Measurements from ENCODE around the gene TNNC1.

TNNC1 gene

DNA sequence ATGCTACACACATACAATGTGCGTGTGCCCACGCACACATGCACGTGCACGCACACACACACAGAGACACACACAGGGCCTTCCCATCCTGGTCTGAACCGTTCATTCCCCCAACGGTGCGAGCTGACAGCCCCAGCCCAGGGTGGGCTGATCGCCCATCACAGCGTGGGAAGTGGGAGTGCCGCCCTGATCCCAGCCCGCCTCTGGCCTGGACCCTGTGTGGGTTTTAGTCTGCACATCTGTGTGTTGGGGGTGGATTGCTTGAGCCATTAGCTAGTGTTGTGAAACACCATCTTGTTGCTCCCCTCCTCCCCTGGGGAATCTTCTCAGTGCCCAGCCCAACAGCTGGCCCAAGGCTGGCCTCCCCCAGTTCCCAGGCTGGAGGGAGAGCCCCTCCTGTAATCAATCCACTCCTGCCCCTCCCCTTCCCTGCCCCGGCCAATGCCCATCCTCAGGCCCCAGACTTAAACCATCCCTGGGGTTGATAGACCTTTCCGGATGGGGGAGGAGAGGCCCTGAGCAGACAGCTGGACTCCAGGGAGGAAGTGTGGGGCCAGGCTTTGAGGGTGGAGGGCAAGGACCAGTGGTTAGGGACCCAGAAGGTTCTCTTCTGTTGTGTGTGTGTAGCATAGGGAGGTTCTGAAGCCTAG lies 17.2 kb downstream of the TNNC1 start:
- Histone ChIP-seq H3K27me3 (ENCODE audit: control insufficient read depth in 1 of 2, insufficient read depth in 2 of 2, low read length in 2 of 2) (no peaks in the 10 kb centered on the region), H3K4me1 (ENCODE audit: control insufficient read depth in 1 of 2, insufficient read depth in 2 of 2, low read length in 2 of 2) (no peaks in the 10 kb centered on the region), H3K36me3 (ENCODE audit: control insufficient read depth in 1 of 2, insufficient read depth in 2 of 2, low read length in 2 of 2) (no peaks in the 10 kb centered on the region), H3K4me3 (ENCODE audit: low read depth in 1 of 2, low read length in 2 of 2) (no peak overlapping the region), H3K9ac (ENCODE audit: low read depth in 1 of 2, low read length in 2 of 2) (no peak overlapping the region), H3K27ac (ENCODE audit: low read depth, low read length) (no peak overlapping the region), H3K9me3 (ENCODE audit: control insufficient read depth in 1 of 2, low read length in 2 of 2) (no peaks in the 10 kb centered on the region)

DNA sequence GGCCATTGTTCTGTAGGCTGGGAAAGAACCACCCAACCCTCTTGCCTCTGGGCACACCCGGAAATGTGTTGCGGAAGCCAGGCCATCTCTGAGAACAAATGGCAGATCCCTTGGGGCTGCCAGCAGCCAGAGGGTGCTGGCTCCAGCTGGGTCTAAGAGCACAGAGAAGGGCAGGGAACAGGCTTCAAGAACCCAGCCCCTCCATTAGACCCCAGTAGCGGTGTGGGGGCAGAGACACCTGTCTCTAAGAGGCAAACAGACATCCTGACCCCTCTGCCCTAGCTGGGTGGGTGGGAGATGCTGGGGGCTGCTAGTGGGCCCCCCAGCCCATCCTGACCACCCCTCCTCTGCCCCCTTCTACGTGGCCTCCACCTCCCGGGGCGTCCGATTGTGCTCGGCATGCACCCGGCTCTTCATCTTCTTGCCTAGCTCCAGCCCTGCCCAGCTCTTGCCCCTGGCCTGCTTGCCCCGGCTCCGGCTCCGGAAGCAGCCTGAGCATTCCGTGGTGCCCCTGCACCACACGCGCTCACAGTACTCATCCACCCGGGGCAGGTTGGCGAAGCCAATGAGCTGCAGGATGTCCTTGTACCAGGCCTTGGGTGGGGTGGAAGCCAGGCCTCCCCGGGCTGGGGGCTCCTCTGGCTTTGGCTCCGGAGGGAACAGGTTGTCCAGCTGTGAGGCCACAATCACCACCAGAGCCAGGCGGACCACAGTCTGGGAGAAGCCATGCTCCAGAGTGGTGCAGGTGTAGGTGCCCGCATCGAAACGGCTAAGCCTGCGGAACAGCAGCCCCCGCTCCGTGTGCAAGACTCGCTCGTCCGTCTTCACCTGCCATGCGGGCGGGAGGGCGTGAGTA lies 18.4 kb downstream of the TNNC1 start:
- Histone ChIP-seq H3K9ac (ENCODE audit: low read depth in 1 of 2, low read length in 2 of 2) (no peak overlapping the region), H3K36me3 (ENCODE audit: control insufficient read depth in 1 of 2, insufficient read depth in 2 of 2, low read length in 2 of 2) (no peaks in the 10 kb centered on the region), H3K27me3 (ENCODE audit: control insufficient read depth in 1 of 2, insufficient read depth in 2 of 2, low read length in 2 of 2) (no peaks in the 10 kb centered on the region), H3K27ac (ENCODE audit: low read depth, low read length) (no peak overlapping the region), H3K4me1 (ENCODE audit: control insufficient read depth in 1 of 2, insufficient read depth in 2 of 2, low read length in 2 of 2) (no peaks in the 10 kb centered on the region), H3K4me3 (ENCODE audit: low read depth in 1 of 2, low read length in 2 of 2) (no peak overlapping the region), H3K9me3 (ENCODE audit: control insufficient read depth in 1 of 2, low read length in 2 of 2) (no peaks in the 10 kb centered on the region)

DNA sequence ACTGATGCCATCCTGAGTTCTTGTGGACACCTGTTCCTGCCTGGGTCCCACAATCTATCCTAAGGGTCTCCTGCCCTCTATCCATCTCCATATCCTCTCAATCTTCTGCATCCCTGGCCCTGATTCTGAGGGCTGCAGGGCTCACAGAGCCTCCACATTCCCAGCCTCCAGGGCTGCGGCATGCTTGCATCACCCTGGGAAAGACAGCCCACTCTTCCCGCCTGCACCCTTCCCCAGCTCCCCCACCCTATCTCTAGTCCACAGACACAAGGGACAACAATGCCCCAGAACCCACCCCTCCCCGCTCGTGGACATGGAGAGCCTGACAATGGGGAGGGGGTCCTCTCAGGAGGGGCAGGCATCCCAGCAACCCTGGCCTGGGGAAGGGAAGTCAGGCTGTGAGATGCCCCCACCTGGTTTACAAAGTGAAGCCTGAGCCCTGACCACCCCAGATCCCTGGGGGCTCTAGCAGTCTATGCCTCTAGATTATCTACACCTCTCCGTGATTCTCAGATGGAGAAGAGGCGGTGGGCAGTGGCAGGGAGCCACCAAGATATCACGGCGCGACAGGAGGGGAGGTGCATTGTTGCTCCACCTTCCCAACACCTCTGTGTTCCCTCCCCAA lies 19.2 kb downstream of the TNNC1 start:
- H3K9me3 ChIP-seq (ENCODE audit: control insufficient read depth in 1 of 2, low read length in 2 of 2) = no peaks in the 10 kb centered on the region
- no peaks in the 10 kb centered on the region for H3K27me3 ChIP-seq (ENCODE audit: control insufficient read depth in 1 of 2, insufficient read depth in 2 of 2, low read length in 2 of 2)
- no peaks in the 10 kb centered on the region for H3K36me3 ChIP-seq (ENCODE audit: control insufficient read depth in 1 of 2, insufficient read depth in 2 of 2, low read length in 2 of 2)
- H3K9ac ChIP-seq (ENCODE audit: low read depth in 1 of 2, low read length in 2 of 2) = no peak overlapping the region
- no peak overlapping the region for H3K4me3 ChIP-seq (ENCODE audit: low read depth in 1 of 2, low read length in 2 of 2)
- H3K27ac ChIP-seq (ENCODE audit: low read depth, low read length) = no peak overlapping the region
- no peaks in the 10 kb centered on the region for H3K4me1 ChIP-seq (ENCODE audit: control insufficient read depth in 1 of 2, insufficient read depth in 2 of 2, low read length in 2 of 2)

- Histone ChIP-seq H3K36me3 (ENCODE audit: control insufficient read depth in 1 of 2, insufficient read depth in 2 of 2, low read length in 2 of 2) (no peaks in the 10 kb centered on the region), H3K4me1 (ENCODE audit: control insufficient read depth in 1 of 2, insufficient read depth in 2 of 2, low read length in 2 of 2) (no peaks in the 10 kb centered on the region), H3K4me3 (ENCODE audit: low read depth in 1 of 2, low read length in 2 of 2) (no peak overlapping the region), H3K27ac (ENCODE audit: low read depth, low read length) (no peak overlapping the region), H3K9me3 (ENCODE audit: control insufficient read depth in 1 of 2, low read length in 2 of 2) (no peaks in the 10 kb centered on the region), H3K27me3 (ENCODE audit: control insufficient read depth in 1 of 2, insufficient read depth in 2 of 2, low read length in 2 of 2) (no peaks in the 10 kb centered on the region), H3K9ac (ENCODE audit: low read depth in 1 of 2, low read length in 2 of 2) (no peak overlapping the region)
Observed at GRCh38 chr3:52433996-52434479, 19.8 kb downstream of the TNNC1 start.

DNA sequence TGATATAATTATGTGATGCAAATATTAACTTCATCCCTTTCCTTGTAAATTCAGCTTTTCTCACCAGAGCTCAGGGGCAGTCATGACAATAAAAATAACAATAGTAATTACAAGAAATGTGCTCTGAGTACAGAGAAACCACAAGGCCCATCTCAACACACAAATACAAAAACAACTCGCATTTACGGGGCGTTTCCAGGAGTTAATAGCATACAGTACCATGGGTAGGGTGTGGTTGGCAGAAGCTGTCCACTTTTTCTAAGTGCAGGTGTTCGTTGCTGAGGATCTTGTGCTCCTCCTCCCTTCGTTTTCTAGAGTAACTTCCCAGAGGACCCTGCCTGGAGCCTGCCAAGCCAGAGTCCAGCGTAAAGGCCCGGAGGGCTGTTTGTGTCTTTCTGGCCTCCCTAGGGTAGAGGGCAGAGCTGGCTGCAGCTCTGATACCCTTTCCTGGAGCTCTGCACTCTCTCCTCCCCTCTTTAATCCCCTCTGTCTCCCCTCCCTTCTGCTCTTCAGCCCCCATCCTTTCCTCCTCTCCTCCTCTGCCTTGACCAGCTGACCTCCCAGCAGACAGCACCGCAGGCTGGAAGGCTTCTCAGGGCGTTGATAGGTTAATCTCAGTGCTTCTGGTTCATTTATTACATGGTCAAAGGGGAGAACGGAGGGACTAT lies 20.4 kb downstream of the TNNC1 start:
- H3K27me3 ChIP-seq (ENCODE audit: control insufficient read depth in 1 of 2, insufficient read depth in 2 of 2, low read length in 2 of 2) = no peaks in the 10 kb centered on the region
- H3K4me1 ChIP-seq (ENCODE audit: control insufficient read depth in 1 of 2, insufficient read depth in 2 of 2, low read length in 2 of 2) = no peaks in the 10 kb centered on the region
- H3K27ac ChIP-seq (ENCODE audit: low read depth, low read length) = no peak overlapping the region

GRCh38 chr3:52432691-52433141 lies 21.1 kb downstream of the TNNC1 start:
- Histone ChIP-seq H3K36me3 (ENCODE audit: control insufficient read depth in 1 of 2, insufficient read depth in 2 of 2, low read length in 2 of 2) (no peaks in the 10 kb centered on the region), H3K9ac (ENCODE audit: low read depth in 1 of 2, low read length in 2 of 2) (no peak overlapping the region), H3K27me3 (ENCODE audit: control insufficient read depth in 1 of 2, insufficient read depth in 2 of 2, low read length in 2 of 2) (no peaks in the 10 kb centered on the region), H3K9me3 (ENCODE audit: control insufficient read depth in 1 of 2, low read length in 2 of 2) (no peaks in the 10 kb centered on the region), H3K4me3 (ENCODE audit: low read depth in 1 of 2, low read length in 2 of 2) (no peak overlapping the region), H3K27ac (ENCODE audit: low read depth, low read length) (no peak overlapping the region), H3K4me1 (ENCODE audit: control insufficient read depth in 1 of 2, insufficient read depth in 2 of 2, low read length in 2 of 2) (no peaks in the 10 kb centered on the region)

More for the DNA sequence above, 20.4 kb downstream of the TNNC1 start:
- Histone ChIP-seq H3K36me3 (ENCODE audit: control insufficient read depth in 1 of 2, insufficient read depth in 2 of 2, low read length in 2 of 2) (no peaks in the 10 kb centered on the region), H3K9me3 (ENCODE audit: control insufficient read depth in 1 of 2, low read length in 2 of 2) (no peaks in the 10 kb centered on the region), H3K9ac (ENCODE audit: low read depth in 1 of 2, low read length in 2 of 2) (no peak overlapping the region), H3K4me3 (ENCODE audit: low read depth in 1 of 2, low read length in 2 of 2) (no peak overlapping the region)

DNA sequence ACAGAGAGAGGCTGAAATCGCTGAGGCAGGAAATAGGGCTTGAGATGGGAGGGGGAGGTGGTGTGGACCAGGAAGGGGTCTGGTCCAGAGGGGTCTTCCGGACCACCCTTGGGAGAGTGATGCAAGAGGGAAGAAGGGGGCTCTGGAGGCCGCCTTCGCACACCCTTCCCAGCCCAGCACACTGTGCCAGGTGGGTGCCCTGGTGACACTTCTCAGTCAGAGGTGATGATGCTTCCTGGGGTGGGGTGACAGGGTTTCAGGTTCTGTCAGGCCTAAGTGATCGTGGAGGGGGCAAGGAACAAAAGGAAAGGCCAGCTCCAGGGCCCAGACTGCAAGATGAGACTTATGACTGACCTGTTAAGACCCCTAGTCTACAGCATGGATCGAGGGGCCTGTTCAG lies 21.6 kb downstream of the TNNC1 start:
- no peak overlapping the region for H3K27ac ChIP-seq (ENCODE audit: low read depth, low read length)

GRCh38 chr3:52431459-52432223 lies 22.2 kb downstream of the TNNC1 start:
- Histone ChIP-seq H3K27me3 (ENCODE audit: control insufficient read depth in 1 of 2, insufficient read depth in 2 of 2, low read length in 2 of 2) (no peaks in the 10 kb centered on the region), H3K4me3 (ENCODE audit: low read depth in 1 of 2, low read length in 2 of 2) (no peak overlapping the region), H3K9ac (ENCODE audit: low read depth in 1 of 2, low read length in 2 of 2) (no peak overlapping the region), H3K27ac (ENCODE audit: low read depth, low read length) (no peak overlapping the region), H3K9me3 (ENCODE audit: control insufficient read depth in 1 of 2, low read length in 2 of 2) (no peaks in the 10 kb centered on the region), H3K4me1 (ENCODE audit: control insufficient read depth in 1 of 2, insufficient read depth in 2 of 2, low read length in 2 of 2) (no peaks in the 10 kb centered on the region), H3K36me3 (ENCODE audit: control insufficient read depth in 1 of 2, insufficient read depth in 2 of 2, low read length in 2 of 2) (no peaks in the 10 kb centered on the region)

More for the DNA sequence above, 21.6 kb downstream of the TNNC1 start:
- H3K36me3 ChIP-seq (ENCODE audit: control insufficient read depth in 1 of 2, insufficient read depth in 2 of 2, low read length in 2 of 2) = no peaks in the 10 kb centered on the region
- H3K9me3 ChIP-seq (ENCODE audit: control insufficient read depth in 1 of 2, low read length in 2 of 2) = no peaks in the 10 kb centered on the region
- no peaks in the 10 kb centered on the region for H3K27me3 ChIP-seq (ENCODE audit: control insufficient read depth in 1 of 2, insufficient read depth in 2 of 2, low read length in 2 of 2)
- no peak overlapping the region for H3K4me3 ChIP-seq (ENCODE audit: low read depth in 1 of 2, low read length in 2 of 2)
- H3K4me1 ChIP-seq (ENCODE audit: control insufficient read depth in 1 of 2, insufficient read depth in 2 of 2, low read length in 2 of 2) = no peaks in the 10 kb centered on the region
- no peak overlapping the region for H3K9ac ChIP-seq (ENCODE audit: low read depth in 1 of 2, low read length in 2 of 2)

- no peak overlapping the region for H3K9ac ChIP-seq (ENCODE audit: low read depth in 1 of 2, low read length in 2 of 2)
- H3K4me3 ChIP-seq (ENCODE audit: low read depth in 1 of 2, low read length in 2 of 2) = no peak overlapping the region
- no peak overlapping the region for H3K27ac ChIP-seq (ENCODE audit: low read depth, low read length)
- no peaks in the 10 kb centered on the region for H3K9me3 ChIP-seq (ENCODE audit: control insufficient read depth in 1 of 2, low read length in 2 of 2)
- H3K4me1 ChIP-seq (ENCODE audit: control insufficient read depth in 1 of 2, insufficient read depth in 2 of 2, low read length in 2 of 2) = no peaks in the 10 kb centered on the region
- H3K27me3 ChIP-seq (ENCODE audit: control insufficient read depth in 1 of 2, insufficient read depth in 2 of 2, low read length in 2 of 2) = no peaks in the 10 kb centered on the region
- no peaks in the 10 kb centered on the region for H3K36me3 ChIP-seq (ENCODE audit: control insufficient read depth in 1 of 2, insufficient read depth in 2 of 2, low read length in 2 of 2)
Observed at GRCh38 chr3:52430416-52430810, 23.4 kb downstream of the TNNC1 start.

Data from duodenal mucosa (tissue), 2 donors.